B cell (primary cell): ENCODE measurements around the gene SMC6.

Source experiments
- EZH2 ChIP-seq: IDR thresholded peaks from 2 replicates; pipeline ENCODE4 v1.6.1; 2012; ENCODE audit warnings: borderline replicate concordance, low read depth, mild to moderate bottlenecking, moderate library complexity, low read length; ENCODE audit not compliant: insufficient read depth, poor library complexity, severe bottlenecking
- TF ChIP-seq, protein P1 (sequence below): fragments of 200-600 bp; IDR thresholded peaks from one replicate; pipeline ENCODE4 v1.8.0; 2022; ENCODE audit warnings: antibody characterized with exemption, mild to moderate bottlenecking

DNA sequence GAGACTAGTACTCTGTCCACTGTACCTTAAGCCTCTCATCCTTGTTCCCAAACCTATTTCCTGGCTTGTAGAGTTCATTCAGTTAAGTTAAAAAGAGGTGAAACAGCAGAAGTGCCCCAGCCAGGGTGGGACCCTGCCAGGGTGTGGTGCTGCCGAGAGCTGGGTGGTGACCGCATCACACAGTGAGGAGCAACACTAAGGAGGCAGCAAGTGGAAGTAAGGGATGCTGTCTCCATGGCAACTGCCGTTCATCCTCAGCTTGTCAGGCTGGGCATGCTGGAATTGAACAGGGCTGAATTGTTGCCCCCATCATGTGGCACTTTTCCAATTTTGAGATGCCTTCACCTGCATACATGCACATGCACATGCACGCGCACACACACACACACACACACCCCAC, 136.1 kb downstream of the SMC6 start:
- TF ChIP-seq, protein P1, sequence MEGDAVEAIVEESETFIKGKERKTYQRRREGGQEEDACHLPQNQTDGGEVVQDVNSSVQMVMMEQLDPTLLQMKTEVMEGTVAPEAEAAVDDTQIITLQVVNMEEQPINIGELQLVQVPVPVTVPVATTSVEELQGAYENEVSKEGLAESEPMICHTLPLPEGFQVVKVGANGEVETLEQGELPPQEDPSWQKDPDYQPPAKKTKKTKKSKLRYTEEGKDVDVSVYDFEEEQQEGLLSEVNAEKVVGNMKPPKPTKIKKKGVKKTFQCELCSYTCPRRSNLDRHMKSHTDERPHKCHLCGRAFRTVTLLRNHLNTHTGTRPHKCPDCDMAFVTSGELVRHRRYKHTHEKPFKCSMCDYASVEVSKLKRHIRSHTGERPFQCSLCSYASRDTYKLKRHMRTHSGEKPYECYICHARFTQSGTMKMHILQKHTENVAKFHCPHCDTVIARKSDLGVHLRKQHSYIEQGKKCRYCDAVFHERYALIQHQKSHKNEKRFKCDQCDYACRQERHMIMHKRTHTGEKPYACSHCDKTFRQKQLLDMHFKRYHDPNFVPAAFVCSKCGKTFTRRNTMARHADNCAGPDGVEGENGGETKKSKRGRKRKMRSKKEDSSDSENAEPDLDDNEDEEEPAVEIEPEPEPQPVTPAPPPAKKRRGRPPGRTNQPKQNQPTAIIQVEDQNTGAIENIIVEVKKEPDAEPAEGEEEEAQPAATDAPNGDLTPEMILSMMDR = no peak
- TF ChIP-seq EZH2 = no peak
